ENCODE results near the gene FEM1C. TPM values are rescaled to one million over a fixed set of nuclear protein-coding genes. Genes with fewer than 3 reads are reported as not detected.

FEM1C gene
- total RNA-seq, 4 donors from 2014 or later: 11.3 to 16.6 (median 14.3) TPM

DNA sequence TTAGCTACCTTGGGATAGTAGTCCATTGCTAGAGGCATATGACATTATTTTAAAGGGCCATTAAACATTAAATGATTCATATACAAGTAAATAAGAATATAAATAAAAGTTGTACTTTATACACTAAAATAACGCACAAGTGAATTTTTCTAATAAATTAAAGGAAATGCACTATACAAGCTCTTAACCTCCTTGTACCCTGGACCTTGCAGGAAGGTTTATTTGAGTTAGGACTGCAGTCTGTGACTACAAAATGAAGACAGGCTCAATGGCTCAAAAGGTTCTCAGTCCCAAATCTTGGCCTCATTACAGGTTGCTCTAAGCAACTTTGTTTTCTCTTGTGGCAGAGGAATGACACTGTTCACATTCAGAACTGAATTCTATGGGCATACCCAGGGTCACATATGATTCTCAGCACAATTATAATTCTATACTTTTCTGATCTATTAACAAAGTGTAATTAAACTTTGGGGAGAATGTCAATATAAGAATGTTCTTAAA lies 34.4 kb downstream of the FEM1C start:
- intact Hi-C loops (cut with DNase I; ENCODE audit: low total_unique reads): no loop called here
- 35 to 88% methylated on average over 1 of the region's 1 CpG for WGBS, 2 donors
- TF ChIP-seq POLR2A (IDR thresholded peaks at IDR 0.05): no peak
- TF ChIP-seq, protein P1, sequence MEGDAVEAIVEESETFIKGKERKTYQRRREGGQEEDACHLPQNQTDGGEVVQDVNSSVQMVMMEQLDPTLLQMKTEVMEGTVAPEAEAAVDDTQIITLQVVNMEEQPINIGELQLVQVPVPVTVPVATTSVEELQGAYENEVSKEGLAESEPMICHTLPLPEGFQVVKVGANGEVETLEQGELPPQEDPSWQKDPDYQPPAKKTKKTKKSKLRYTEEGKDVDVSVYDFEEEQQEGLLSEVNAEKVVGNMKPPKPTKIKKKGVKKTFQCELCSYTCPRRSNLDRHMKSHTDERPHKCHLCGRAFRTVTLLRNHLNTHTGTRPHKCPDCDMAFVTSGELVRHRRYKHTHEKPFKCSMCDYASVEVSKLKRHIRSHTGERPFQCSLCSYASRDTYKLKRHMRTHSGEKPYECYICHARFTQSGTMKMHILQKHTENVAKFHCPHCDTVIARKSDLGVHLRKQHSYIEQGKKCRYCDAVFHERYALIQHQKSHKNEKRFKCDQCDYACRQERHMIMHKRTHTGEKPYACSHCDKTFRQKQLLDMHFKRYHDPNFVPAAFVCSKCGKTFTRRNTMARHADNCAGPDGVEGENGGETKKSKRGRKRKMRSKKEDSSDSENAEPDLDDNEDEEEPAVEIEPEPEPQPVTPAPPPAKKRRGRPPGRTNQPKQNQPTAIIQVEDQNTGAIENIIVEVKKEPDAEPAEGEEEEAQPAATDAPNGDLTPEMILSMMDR (IDR thresholded peaks at IDR 0.05): no peak
- H3K4me3 ChIP-seq (ENCODE audit: low read depth, poor library complexity, severe bottlenecking): no peak overlapping the region
- no peak for DNase-seq (ENCODE audit: low spot score in 2 of 2)

DNA sequence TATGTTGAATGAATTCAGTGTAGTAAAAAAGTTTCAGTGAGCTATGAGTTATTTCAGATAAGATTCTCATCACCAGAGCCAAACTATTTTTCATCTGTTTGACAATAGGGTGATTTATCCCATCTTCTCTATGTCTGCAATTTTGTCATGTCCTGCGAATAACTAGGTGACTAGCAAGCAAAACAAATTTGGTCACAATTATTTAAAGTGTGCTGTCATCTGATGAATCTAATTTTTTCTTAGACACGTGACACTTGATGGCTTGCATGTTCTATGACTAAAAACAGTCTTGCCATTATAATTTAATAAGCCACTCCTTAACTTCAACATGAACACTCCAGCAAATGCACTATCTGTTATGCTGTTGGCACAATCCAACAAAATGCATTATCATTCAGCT lies 35.0 kb downstream of the FEM1C start:
- DNase-seq (ENCODE audit: low spot score in 2 of 2): no peak
- TF ChIP-seq POLR2A (IDR thresholded peaks at IDR 0.05): no peak
- TF ChIP-seq, protein P1 (IDR thresholded peaks at IDR 0.05): no peak
- intact Hi-C loops (cut with DNase I; ENCODE audit: low total_unique reads): no loop called here
- 72 to 76% methylated on average over 2 of the region's 2 CpGs for WGBS, 2 donors
- H3K4me3 ChIP-seq (ENCODE audit: low read depth, poor library complexity, severe bottlenecking): no peak overlapping the region

DNA sequence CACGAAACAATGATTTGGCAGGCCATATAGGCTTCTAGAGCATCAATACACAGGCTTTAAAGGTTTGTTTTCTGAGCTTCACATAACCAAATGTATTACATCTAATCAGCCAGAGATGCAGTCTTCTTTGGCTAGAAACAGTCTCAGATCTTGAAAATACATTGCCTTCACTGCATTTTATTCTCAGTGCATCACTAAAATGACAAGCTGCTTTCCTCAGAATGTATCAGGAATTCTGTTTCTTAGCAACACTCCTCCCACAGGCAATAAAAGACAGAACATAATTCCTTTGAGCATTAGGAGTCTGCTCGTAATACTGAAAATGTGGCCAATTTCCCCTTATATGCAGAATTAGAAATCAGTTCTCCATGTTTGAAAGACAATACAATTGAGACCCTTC lies 36.9 kb downstream of the FEM1C start:
- no peak for TF ChIP-seq POLR2A (IDR thresholded peaks at IDR 0.05)
- TF ChIP-seq, protein P1 (IDR thresholded peaks at IDR 0.05): no peak
- H3K4me3 ChIP-seq (ENCODE audit: low read depth, poor library complexity, severe bottlenecking): no peak overlapping the region
- intact Hi-C loops (cut with DNase I; ENCODE audit: low total_unique reads): no loop called here
- 62 to 66% methylated on average over 2 of the region's 2 CpGs for WGBS, 2 donors
- DNase-seq (ENCODE audit: low spot score in 2 of 2): no peak

DNA sequence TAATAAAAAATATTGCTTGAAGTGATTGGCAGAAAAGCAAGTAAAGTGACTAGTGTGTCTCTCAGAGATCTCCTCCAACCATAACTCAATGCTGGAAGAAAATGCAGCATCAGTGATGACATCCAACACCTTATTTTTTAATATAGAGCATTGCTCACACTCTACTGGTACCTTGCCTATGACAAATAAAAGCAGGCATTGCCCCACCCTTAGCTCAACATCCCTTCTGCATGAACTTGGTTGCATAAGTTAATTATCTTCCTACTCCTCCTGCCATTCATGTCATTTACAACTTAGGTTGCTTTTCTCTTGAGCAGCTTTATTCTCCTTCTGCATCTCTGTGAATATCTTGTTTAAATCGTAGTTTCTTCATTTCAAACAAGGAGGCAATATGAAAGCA lies 41.2 kb downstream of the FEM1C start:
- TF ChIP-seq POLR2A (IDR thresholded peaks at IDR 0.05): no peak
- TF ChIP-seq, protein P1 (IDR thresholded peaks at IDR 0.05): no peak
- no peak for DNase-seq (ENCODE audit: low spot score in 2 of 2)
- H3K4me3 ChIP-seq (ENCODE audit: low read depth, poor library complexity, severe bottlenecking): no peak overlapping the region
- WGBS, 2 donors: 95 to 100% methylated on average over 1 of the region's 1 CpG
- intact Hi-C loops (cut with DNase I; ENCODE audit: low total_unique reads): no loop called here

DNA sequence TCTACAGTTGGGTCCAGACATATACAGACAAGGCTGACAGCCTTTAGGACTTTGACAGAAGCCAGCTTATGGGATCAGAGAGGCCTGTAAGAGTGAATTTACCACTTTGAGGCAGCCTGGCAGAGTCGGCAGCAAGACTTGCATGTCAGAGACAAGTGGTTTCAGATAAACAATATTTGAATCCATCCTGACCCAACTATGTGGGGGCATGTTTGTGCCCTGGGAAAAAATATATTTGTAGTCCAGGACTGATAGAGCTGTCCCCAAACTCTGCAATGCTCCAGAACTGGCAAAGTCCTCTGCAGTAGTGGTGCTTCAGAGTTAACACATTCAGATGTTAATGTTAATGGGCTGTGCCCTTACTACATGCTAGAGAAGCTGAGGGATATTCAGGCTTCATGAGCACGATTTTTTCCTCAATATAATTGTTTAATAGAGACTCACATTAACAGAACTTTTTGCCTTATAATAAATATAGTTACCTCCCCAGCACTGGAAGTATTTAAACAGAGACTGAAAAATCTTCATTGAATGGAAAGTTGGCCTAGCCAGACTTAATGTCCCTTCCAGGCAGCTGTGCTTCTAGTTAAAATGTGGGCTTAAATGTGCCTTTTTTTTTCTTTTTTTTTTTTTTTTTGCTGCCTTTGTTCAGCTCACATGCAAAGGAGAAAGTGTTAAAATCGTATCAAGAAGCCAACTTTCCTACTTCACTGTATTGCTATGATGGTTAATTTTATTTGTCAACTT lies 42.9 kb downstream of the FEM1C start:
- H3K4me3 ChIP-seq (ENCODE audit: low read depth, poor library complexity, severe bottlenecking): no peak overlapping the region
- 39 to 52% methylated on average over 3 of the region's 3 CpGs for WGBS, 2 donors
- intact Hi-C loops (cut with DNase I; ENCODE audit: low total_unique reads): no loop called here
- TF ChIP-seq, protein P1 (IDR thresholded peaks at IDR 0.05): no peak
- no peak for TF ChIP-seq POLR2A (IDR thresholded peaks at IDR 0.05)
- DNase-seq (ENCODE audit: low spot score in 2 of 2): no peak

DNA sequence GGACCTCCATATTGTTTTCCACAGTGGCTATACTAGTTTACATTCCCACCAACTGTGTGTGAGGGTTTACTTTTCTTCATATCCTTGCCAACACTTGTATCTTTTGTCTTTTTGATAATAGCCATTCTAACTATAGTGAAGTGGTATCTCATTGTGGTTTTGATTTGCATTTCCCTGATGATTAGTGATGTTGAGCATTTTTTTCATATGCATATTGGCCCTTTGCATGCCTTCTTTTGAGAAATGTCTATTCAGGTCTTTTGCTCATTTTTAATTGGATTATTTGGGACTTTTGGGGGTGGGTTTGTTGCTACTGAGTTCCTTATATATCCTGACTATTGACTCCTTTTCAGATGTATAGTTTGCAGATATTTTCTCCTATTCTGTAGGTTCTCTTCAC lies 44.4 kb downstream of the FEM1C start:
- no peak for TF ChIP-seq POLR2A (IDR thresholded peaks at IDR 0.05)
- TF ChIP-seq, protein P1 (IDR thresholded peaks at IDR 0.05): no peak
- intact Hi-C loops (cut with DNase I; ENCODE audit: low total_unique reads): no loop called here
- no peak for DNase-seq (ENCODE audit: low spot score in 2 of 2)
- H3K4me3 ChIP-seq (ENCODE audit: low read depth, poor library complexity, severe bottlenecking): no peak overlapping the region

Data from lower leg skin (tissue), 4 donors.